Activated CD8-positive, alpha-beta memory T cell treated with anti-CD3 and anti-CD28 coated beads, Interleukin-2, amount 50 U/mL, for 4 hours (primary cell): ENCODE results near the gene SCYGR3.
"Not testable (repeated sequence)": the region's sequence is repeated elsewhere in the genome, so short reads cannot be mapped to it uniquely, and the experiment has no call there.

Experiments
- DNase-seq: peaks from one replicate; pipeline ENCODE4 v3.0.0-alpha.2; 2020

SCYGR3 gene

GRCh38 chr2:227612546-227613271 is 1.9 kb downstream of the SCYGR3 start:
- no peak for DNase-seq

GRCh38 chr2:227610123-227610522 is 4.5 kb downstream of the SCYGR3 start:
- DNase-seq, result no peak

GRCh38 chr2:227608561-227609338 is 5.9 kb downstream of the SCYGR3 start:
- no peak for DNase-seq

GRCh38 chr2:227607941-227608340 is 6.7 kb downstream of the SCYGR3 start:
- no peak for DNase-seq

- DNase-seq, result no peak
Measured at GRCh38 chr2:227606476-227606875, 8.2 kb downstream of the SCYGR3 start.

GRCh38 chr2:227602358-227602757 is 12.3 kb downstream of the SCYGR3 start:
- no peak for DNase-seq

- not testable (repeated sequence) for DNase-seq
Measured at GRCh38 chr2:227598835-227599503, 15.7 kb downstream of the SCYGR3 start, which contains the start of gene SCYGR2. Gene SCYGR2, plus strand, starts transcription at chr2:227598893. Its CDS starts 0 bp downstream, at chr2:227598893.

GRCh38 chr2:227597998-227598397 is 16.6 kb downstream of the SCYGR3 start:
- no peak for DNase-seq

- DNase-seq, result no peak
Measured at GRCh38 chr2:227597036-227597435, 17.6 kb downstream of the SCYGR3 start.

GRCh38 chr2:227595797-227596196 is 18.8 kb downstream of the SCYGR3 start:
- no peak for DNase-seq

- DNase-seq, result no peak
Measured at GRCh38 chr2:227592694-227593387, 21.8 kb downstream of the SCYGR3 start.

- no peak for DNase-seq
Measured at GRCh38 chr2:227582369-227582768, 32.3 kb downstream of the SCYGR3 start.

- no peak for DNase-seq
Measured at GRCh38 chr2:227579791-227580190, 34.8 kb downstream of the SCYGR3 start.

- no peak for DNase-seq
Measured at GRCh38 chr2:227578642-227579041, 36.0 kb downstream of the SCYGR3 start.

GRCh38 chr2:227577555-227577954 is 37.1 kb downstream of the SCYGR3 start:
- DNase-seq, result no peak

GRCh38 chr2:227576812-227577211 is 37.8 kb downstream of the SCYGR3 start:
- DNase-seq, result no peak

GRCh38 chr2:227576110-227576509 is 38.5 kb downstream of the SCYGR3 start:
- DNase-seq, result no peak

- no peak for DNase-seq
Measured at GRCh38 chr2:227570615-227571014, 44.0 kb downstream of the SCYGR3 start.

GRCh38 chr2:227568852-227569169 is 45.8 kb downstream of the SCYGR3 start:
- DNase-seq, result no peak

GRCh38 chr2:227566012-227566411 is 48.6 kb downstream of the SCYGR3 start:
- no peak for DNase-seq

GRCh38 chr2:227565080-227565479 is 49.6 kb downstream of the SCYGR3 start:
- no peak for DNase-seq
